22Rv1 (cell line): Measurements from ENCODE around the gene IRAK2.

Source experiments
- H3K27ac ChIP-seq: fragments of 450-650 bp; 2 replicates; pipeline ENCODE4 v1.5.1; 2017
- CTCF ChIP-seq: fragments of 450-650 bp; IDR thresholded peaks from 2 replicates; pipeline ENCODE4 v1.5.1; 2017; ENCODE audit warnings: mild to moderate bottlenecking
- ZFX ChIP-seq: fragments of 450-650 bp; IDR thresholded peaks from 2 replicates; pipeline ENCODE4 v1.6.1; 2017; ENCODE audit warnings: antibody characterized with exemption, borderline replicate concordance

Gene IRAK2

GRCh38 chr3:10249833-10250232, 85.1 kb downstream of the IRAK2 start:
- TF ChIP-seq ZFX (no peak), CTCF (no peak)
- peak overlapping the region; percentile 82; the same call in 1 of the 2 replicates for H3K27ac ChIP-seq

GRCh38 chr3:10251006-10251405, 86.3 kb downstream of the IRAK2 start:
- no peak overlapping the region for H3K27ac ChIP-seq
- TF ChIP-seq ZFX: no peak
- no peak for TF ChIP-seq CTCF

- H3K27ac ChIP-seq: no peak overlapping the region
- TF ChIP-seq ZFX (no peak), CTCF (no peak)
Observed at GRCh38 chr3:10253731-10254130, 89.0 kb downstream of the IRAK2 start.

- TF ChIP-seq ZFX (no peak), CTCF (no peak)
- no peak overlapping the region for H3K27ac ChIP-seq
Observed at GRCh38 chr3:10255835-10256234, 91.1 kb downstream of the IRAK2 start.

DNA sequence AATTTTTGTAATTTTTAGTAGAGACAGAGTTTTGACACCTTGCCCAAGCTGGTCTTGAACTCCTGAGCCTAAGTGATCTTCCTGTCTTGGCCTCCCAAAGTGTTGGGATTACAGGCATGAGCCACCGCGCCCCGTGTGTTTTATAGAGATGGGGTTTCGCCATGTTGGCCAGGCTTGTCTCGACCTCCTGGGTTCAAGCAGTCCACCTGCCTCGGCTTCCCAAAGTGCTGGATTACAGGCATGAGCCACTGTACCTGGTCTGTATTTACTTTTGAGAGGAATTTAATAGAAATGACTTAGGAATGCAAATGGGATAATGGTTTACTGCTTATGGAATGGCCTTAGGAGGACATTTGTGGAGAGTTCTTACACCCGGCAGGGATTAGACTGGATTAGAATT, 94.3 kb downstream of the IRAK2 start:
- H3K27ac ChIP-seq: no peak overlapping the region

DNA sequence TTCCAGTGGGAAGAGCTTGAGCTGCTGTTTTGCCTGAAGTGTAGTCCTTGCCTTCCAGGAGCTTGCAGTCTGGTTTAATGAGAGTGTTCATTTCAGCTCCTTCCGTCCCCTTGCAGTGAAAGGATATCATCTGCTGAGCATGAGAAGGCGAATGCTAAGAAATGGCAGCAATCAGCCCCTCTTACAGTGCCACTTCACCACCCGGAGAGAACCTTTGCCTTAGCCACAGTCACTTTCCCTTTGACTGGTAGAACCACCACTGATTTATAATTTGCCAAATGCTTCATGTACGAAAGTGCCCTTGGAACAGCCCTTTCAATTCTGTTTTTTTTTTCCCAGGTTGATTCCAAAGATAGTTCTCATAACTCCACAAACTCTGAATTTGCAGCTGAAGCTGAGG, 95.1 kb downstream of the IRAK2 start:
- H3K27ac ChIP-seq: no peak overlapping the region
- no peak for TF ChIP-seq CTCF
- no peak for TF ChIP-seq ZFX

More for the DNA sequence above, 94.3 kb downstream of the IRAK2 start:
- TF ChIP-seq ZFX (no peak), CTCF (no peak)

DNA sequence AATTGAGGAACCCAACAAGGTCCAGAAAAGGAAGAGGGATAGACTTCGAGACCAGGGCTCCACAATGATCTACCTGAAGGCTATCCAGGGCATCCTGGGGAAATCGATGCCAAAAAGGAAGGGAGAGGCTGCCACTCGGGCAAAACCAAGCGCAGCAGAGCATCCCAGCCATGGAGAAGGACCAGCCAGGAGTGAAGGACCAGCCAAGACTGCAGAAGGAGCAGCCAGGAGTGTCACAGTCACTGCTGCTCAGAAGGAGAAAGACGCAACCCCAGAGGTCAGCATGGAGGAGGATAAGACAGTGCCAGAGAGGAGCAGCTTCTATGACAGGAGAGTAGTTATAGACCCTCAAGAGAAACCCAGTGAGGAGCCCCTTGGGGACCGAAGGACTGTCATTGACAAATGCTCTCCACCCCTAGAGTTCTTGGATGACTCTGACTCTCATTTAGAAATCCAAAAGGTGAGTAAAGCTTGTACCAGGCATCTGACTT, 95.5 kb downstream of the IRAK2 start:
- H3K27ac ChIP-seq: no peak overlapping the region
- TF ChIP-seq CTCF (no peak), ZFX (no peak)
